GM10266 (cell line): Measurements from ENCODE around the gene TTC23.
"Not testable (repeated sequence)": the region's sequence is repeated elsewhere in the genome, so short reads cannot be mapped to it uniquely, and the experiment has no call there.

Experiments
- DNase-seq: peaks from one replicate; pipeline ENCODE4 v3.0.0; 2012; ENCODE audit errors: extremely low spot score
- CTCF ChIP-seq: IDR thresholded peaks from 2 replicates; pipeline ENCODE4 v1.5.1; 2012; ENCODE audit warnings: mild to moderate bottlenecking, low read depth; ENCODE audit not compliant: control insufficient read depth, insufficient read depth; ENCODE audit errors: missing control alignments

TTC23 gene

GRCh38 chr15:99114511-99115299 is 134.7 kb downstream of the TTC23 start:
- no peak for TF ChIP-seq CTCF
- no peak for DNase-seq

- no peak for DNase-seq
- TF ChIP-seq CTCF, result no peak
Measured at GRCh38 chr15:99113547-99114271, 135.7 kb downstream of the TTC23 start.

GRCh38 chr15:99111641-99112040 is 137.7 kb downstream of the TTC23 start:
- not testable (repeated sequence) for DNase-seq

GRCh38 chr15:99110581-99111320 is 138.6 kb downstream of the TTC23 start:
- TF ChIP-seq CTCF, result no peak
- DNase-seq, result no peak

- no peak for DNase-seq
Measured at GRCh38 chr15:99110093-99110492, 139.3 kb downstream of the TTC23 start.

GRCh38 chr15:99109555-99110021 is 139.8 kb downstream of the TTC23 start:
- no peak for TF ChIP-seq CTCF
- DNase-seq, result no peak

More at GRCh38 chr15:99110093-99110492, 139.3 kb downstream of the TTC23 start:
- no peak for TF ChIP-seq CTCF

- DNase-seq, result no peak
- no peak for TF ChIP-seq CTCF
Measured at GRCh38 chr15:99108993-99109392, 140.4 kb downstream of the TTC23 start.
